Effector memory CD8-positive, alpha-beta T cell (primary cell): ENCODE results near the gene EME2.
"Not testable (repeated sequence)": the region's sequence is repeated elsewhere in the genome, so short reads cannot be mapped to it uniquely, and the experiment has no call there.

ENCODE experiments used
- ATAC-seq: fragments of 150-1000 bp; cut with Tn5 transposase; replicated peaks from 2 replicates; pipeline ENCODE4 v1.10.0; 2021; ENCODE audit warnings: mild to moderate bottlenecking, moderate library complexity
- DNase-seq, 3 experiments: peaks; one replicate each; pipeline ENCODE4 v3.0.0; 2021
- H3K27ac Mint-ChIP-seq, 2 donors: one replicate each; pipeline ENCODE4 v1.8.0; 2022; ENCODE audit warnings: mild to moderate bottlenecking in 2 of 2, mixed read lengths in 2 of 2, moderate library complexity in 2 of 2
- H3K27me3 Mint-ChIP-seq, 2 donors: one replicate each; pipeline ENCODE4 v1.8.0; 2022; ENCODE audit warnings: mixed read lengths in 2 of 2
- H3K36me3 Mint-ChIP-seq: one replicate; pipeline ENCODE4 v1.8.0; 2022; ENCODE audit warnings: mild to moderate bottlenecking, moderate library complexity, mixed read lengths; ENCODE audit not compliant: insufficient read depth
- H3K4me1 Mint-ChIP-seq, 2 donors: one replicate each; pipeline ENCODE4 v1.8.0; 2022; ENCODE audit warnings: low read depth in 2 of 2, mixed read lengths in 2 of 2
- H3K4me3 Mint-ChIP-seq, 2 donors: one replicate each; pipeline ENCODE4 v1.8.0; 2022; ENCODE audit warnings: mild to moderate bottlenecking in 2 of 2, mixed read lengths in 2 of 2, moderate library complexity in 2 of 2
- H3K9me3 Mint-ChIP-seq, 2 donors: one replicate each; pipeline ENCODE4 v1.8.0; 2022; ENCODE audit warnings: mixed read lengths in 2 of 2
- total RNA-seq, 9 experiments: gene quantifications; one replicate each; lab custom pipeline; 2026; lab: John Stamatoyannopoulos, UW

Gene EME2, protein sequence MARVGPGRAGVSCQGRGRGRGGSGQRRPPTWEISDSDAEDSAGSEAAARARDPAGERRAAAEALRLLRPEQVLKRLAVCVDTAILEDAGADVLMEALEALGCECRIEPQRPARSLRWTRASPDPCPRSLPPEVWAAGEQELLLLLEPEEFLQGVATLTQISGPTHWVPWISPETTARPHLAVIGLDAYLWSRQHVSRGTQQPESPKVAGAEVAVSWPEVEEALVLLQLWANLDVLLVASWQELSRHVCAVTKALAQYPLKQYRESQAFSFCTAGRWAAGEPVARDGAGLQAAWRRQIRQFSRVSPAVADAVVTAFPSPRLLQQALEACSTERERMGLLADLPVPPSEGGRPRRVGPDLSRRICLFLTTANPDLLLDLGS
- 33.6 to 65.7 (median 59.4) reads per million in 9 experiments for total RNA-seq

DNA sequence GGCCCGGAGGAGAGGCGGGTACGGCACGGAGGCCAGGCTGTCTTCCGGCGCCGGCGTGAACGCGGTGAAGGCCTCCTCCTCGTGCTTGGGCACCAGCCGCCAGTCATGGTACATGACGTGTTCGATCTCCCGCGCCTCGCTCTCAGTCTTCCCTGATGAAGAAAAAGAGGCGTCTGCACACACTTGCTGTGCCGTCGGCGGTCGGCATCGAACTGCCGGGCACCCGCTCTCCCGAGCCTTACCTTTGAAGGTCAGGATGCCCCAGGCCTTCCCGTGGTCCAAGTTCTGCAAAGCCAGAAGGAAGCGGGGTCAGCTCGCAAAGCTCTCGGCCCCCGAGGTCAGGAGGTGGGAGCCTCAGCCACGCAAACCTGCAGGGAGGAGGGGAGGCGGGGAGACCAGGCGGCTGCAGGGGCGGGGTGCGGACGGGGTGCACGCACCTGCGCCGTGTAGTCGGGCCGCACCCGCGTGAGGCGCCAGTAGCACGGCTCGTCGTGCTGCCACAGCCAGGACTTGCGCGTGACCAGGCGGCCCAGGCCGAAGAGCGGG is at the start of gene EME2:
Gene EME2 (plus strand): TSS at position 449 of the 546 bp plus-strand sequence. CDS start 418 bp downstream, outside the sequence.
- H3K27me3 Mint-ChIP-seq = no peaks in the 10 kb centered on the region
- peak; percentile 23 for ATAC-seq
- peak within 1 kb of the TSS; percentile 82 to 94 for H3K27ac Mint-ChIP-seq

DNA sequence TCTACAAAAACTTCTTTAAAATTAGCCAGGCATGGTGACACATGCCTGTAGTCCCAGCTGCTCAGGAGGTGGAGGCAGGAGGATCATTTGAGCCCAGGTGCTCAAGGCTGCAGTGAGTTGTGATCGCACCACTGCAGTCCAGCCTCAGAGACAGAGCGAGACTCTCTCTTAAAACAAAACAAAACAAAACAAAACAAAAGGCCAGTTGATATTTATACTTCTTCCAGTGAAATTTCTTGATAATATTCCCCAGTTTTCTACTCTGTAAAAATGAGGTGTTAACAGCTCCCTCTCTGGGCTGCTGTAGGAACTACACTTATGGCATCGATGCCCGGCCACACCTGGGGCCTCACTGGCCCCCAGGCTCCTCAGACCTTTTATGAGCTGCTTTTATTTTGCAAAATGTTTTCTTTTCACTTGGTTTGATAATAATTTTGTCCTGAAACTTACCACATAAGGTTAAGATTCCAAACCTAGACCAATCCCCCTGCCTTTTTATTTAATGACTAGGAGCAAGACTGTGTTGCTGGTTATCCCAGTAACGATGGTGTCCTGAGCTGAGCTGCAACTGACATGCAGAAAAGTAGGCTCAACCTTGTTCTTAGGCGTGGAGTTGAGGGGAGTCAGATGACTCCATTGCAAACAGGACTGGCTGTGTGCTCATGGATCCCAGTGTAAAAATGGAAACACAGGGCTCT is 49.0 kb upstream of the EME2 start:
- Mint-ChIP-seq H3K27me3 (no peaks in the 10 kb centered on the region), H3K36me3 (peaks cover 47% of the 10 kb centered on the region), H3K4me1 (peaks cover 27 to 38% of the 10 kb centered on the region in 2 donors), H3K4me3 (peak overlapping the region; percentile 47 to 60), H3K27ac (peak overlapping the region; percentile 39 to 89), H3K9me3 (no peaks in the 10 kb centered on the region)
- peak; percentile 27 for ATAC-seq
- peak; percentile 35 to 53 (median 46) for DNase-seq

More for the DNA sequence above, at the start of gene EME2:
- peak within 1 kb of the TSS; percentile 95 to 97 for H3K4me3 Mint-ChIP-seq
- H3K4me1 Mint-ChIP-seq = peaks cover 16% of the 10 kb centered on the region in 2 donors
- peak; percentile 32 to 41 (median 33) for DNase-seq
- H3K9me3 Mint-ChIP-seq = no peaks in the 10 kb centered on the region
- peaks cover 58% of the 10 kb centered on the region for H3K36me3 Mint-ChIP-seq

DNA sequence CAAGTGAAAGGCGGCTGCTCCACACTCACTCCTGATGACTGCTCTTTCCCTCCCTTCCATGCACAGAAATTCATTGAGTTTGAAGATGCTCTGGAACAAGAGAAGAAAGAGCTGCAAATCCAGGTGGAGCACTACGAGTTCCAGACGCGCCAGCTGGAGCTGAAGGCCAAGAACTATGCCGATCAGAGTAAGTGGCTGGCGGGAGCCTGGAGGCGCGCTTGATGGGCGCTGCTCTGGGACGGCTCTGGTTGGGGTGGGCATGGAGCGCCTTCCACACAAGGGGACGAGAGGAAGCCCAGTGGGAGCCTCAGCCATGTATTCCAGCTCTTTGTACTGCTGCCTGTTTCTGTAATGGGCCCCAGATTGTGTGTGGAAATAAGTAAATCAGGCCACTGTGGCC is 48.1 kb upstream of the EME2 start:
- peaks cover 23 to 29% of the 10 kb centered on the region in 2 donors for H3K4me1 Mint-ChIP-seq

DNA sequence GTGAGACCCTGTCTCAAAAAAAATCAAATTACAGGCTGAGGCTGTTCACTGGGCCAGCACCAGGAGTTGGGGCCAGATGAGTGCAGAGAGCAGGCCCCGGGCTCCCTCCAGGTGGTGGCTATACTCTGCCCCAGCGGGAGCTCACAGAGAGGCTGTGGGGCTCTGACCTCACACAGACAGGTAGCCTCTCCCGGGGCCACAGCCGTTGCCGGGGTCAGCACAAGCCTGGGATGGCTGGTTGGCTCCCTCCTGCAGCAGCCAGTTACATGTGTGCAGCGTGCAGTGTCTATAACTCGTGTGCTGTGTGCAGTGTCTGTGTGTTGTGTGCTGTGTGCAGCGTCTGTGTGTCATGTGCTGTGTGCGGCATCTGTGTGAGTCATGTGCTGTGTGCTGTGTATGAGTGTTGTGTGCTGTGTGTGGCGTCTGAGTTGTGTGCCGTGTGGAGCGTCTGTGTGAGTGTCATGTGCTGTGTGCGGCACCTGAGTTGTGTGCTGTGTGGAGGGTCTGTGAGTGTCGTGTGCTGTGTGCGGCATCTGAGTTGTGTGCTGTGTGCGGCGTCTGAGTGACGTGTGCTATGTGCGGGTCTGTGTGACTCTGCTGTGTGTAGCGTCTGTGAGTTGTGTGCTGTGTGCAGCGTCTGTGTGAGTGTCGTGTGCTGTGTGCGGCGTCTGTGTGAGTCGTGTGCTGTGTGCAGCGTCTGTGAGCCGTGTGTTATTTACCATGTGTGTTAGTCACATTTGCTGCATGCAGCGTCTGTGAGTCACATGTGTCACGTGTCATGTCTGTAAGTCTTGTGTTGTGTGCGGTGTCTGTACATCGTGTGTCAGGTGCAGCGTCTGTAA is 45.7 kb upstream of the EME2 start:
- peak overlapping the region; percentile 22 to 30 for H3K27ac Mint-ChIP-seq

More for the DNA sequence above, 48.1 kb upstream of the EME2 start:
- DNase-seq = no peak
- Mint-ChIP-seq H3K4me3 (no peak overlapping the region), H3K27ac (no peak overlapping the region), H3K27me3 (no peaks in the 10 kb centered on the region), H3K36me3 (peaks cover 54% of the 10 kb centered on the region), H3K9me3 (no peaks in the 10 kb centered on the region)
- no peak for ATAC-seq

DNA sequence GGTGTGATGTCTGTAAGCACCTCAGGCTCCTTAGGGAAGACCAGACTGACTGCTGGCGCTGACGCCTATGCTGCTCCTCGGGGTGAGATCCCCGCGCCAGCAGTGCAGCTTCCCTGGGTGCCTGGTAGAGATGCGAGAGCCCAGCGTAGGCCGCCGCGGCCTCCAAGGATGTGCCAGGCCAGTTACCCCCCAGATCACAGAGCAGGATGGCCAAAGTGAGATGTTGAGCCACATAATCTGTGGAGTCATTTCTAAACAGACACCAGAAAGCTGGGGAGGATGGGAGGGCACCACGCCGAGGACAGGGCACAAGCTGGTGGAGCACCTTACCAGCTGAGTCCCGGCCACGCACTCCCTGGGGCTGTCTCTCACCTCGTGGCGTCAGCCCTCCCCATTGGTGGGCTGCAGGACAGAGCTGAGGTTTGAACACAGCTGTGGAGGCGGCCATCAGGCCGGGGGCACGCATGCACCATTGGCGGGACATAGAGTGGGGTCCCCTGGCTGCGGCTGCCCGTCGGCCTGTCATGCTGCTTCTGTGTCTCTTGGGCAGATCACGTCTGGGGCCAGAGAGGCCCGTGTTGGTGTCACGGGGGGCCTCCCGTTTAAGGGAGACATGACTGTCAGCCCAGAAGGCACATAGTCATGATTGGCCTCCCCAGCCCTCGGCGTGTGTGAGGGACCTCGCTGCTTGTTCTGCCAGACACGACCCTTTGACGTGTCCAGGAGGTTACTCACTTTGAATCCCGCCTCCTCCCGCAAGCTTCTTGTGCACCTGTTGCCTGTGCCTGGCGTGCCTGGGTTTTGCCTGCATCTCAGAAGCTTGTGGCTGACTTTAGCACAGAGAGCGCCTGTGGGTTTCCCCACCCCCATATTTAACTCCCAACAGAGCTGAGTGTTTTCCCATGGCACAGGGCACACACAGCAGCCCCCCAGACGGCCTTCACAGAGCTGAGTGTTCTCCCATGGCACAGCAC is 44.7 kb upstream of the EME2 start:
- Mint-ChIP-seq H3K36me3 (peaks cover 65% of the 10 kb centered on the region), H3K4me3 (no peak overlapping the region), H3K9me3 (no peaks in the 10 kb centered on the region), H3K4me1 (peaks cover 14% of the 10 kb centered on the region in 2 donors), H3K27me3 (no peaks in the 10 kb centered on the region), H3K27ac (no peak overlapping the region)
- ATAC-seq = no peak
- DNase-seq = no peak

More for the DNA sequence above, 45.7 kb upstream of the EME2 start:
- Mint-ChIP-seq H3K4me1 (peaks cover 19 to 20% of the 10 kb centered on the region in 2 donors), H3K9me3 (no peaks in the 10 kb centered on the region), H3K4me3 (no peak overlapping the region), H3K27me3 (no peaks in the 10 kb centered on the region), H3K36me3 (peaks cover 60% of the 10 kb centered on the region)
- DNase-seq = no peak
- ATAC-seq = no peak

DNA sequence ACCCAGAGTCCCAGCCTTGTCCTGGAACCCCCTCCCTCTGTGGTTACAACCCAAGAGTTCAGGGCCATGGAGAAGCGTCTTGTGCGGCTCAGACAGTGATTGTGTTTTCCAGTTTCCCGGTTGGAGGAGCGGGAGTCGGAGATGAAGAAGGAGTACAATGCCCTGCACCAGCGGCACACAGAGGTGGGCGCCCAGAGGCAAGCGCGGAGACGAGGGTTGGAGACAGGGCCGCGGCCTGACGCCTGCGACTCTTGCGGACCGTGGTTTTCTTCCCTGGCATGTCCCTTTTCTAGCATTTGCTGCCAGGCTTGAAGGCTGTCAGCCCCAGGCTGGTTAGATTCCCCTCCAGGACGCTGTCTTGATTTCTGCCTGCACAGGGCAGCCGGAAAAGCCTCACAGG is 43.6 kb upstream of the EME2 start:
- H3K9me3 Mint-ChIP-seq = no peaks in the 10 kb centered on the region
- peaks cover 6% of the 10 kb centered on the region in 2 donors for H3K4me1 Mint-ChIP-seq
- H3K4me3 Mint-ChIP-seq = no peak overlapping the region
- H3K27ac Mint-ChIP-seq = no peak overlapping the region
- DNase-seq = no peak
- H3K27me3 Mint-ChIP-seq = no peaks in the 10 kb centered on the region
- ATAC-seq = no peak
- peaks cover 70% of the 10 kb centered on the region for H3K36me3 Mint-ChIP-seq

DNA sequence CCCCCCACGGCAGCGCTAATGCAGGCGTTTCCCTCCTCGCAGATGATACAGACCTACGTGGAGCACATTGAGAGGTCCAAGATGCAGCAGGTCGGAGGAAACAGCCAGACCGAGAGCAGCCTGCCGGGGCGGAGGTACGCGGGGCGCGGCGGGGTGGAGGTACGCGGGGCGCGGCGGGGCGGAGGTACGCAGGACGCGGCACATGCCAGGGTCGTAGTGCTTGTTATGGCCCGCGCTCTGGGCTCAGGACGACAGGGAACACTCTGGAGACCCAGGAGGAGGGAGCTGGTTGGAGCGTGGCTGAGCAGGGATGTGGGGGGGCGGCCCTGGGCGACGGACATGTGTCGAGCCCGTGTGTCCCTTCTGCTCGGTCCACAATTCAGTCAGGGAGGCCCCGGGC is 43.2 kb upstream of the EME2 start:
- H3K27me3 Mint-ChIP-seq = no peaks in the 10 kb centered on the region

DNA sequence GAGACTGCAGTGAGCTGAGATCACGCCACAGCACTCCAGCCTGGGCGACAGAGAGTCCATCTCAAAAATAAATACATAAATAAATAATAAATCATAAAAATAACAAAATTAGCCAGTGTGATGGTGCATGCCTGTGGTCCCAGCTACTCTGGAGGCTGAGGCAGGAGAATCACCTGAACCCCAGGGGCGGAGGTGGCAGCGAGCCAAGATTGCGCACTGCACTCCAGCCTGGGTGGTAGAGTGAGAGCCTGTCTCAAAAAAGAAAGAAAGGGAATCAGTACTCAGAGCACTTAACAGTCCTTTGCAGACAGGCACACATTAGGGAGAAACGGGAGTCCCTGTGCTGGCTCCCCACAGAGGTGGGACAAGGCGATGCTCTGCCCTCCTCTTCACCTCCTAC is 41.5 kb upstream of the EME2 start:
- Mint-ChIP-seq H3K9me3 (no peaks in the 10 kb centered on the region), H3K27ac (no peak overlapping the region)

More for the DNA sequence above, 43.2 kb upstream of the EME2 start:
- Mint-ChIP-seq H3K27ac (no peak overlapping the region), H3K4me1 (peaks cover 6% of the 10 kb centered on the region in 2 donors), H3K36me3 (peaks cover 70% of the 10 kb centered on the region), H3K9me3 (no peaks in the 10 kb centered on the region), H3K4me3 (no peak overlapping the region)
- DNase-seq = no peak
- ATAC-seq = no peak

DNA sequence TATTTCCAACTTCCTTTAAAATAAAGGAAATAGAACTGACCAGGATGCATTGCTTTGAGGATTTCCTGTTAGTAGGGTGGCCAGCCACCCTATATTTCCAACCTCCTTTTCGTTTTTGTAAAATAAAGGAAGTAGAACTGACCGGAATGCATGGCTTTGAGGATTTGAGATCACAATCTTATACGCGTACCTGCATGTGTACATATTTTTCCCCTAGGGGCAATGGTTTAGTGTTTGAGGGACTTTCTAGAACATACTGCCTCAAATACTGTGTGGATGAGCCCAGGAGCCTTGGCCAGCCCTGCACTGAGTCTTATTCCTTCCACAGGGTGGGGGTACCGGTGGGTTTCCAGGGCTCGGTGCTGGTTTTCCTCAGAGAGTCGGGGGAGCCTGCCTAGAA is 41.0 kb upstream of the EME2 start:
- Mint-ChIP-seq H3K4me1 (peaks cover 6% of the 10 kb centered on the region in 2 donors), H3K36me3 (peaks cover 57% of the 10 kb centered on the region), H3K27ac (no peak overlapping the region), H3K4me3 (no peak overlapping the region), H3K9me3 (no peaks in the 10 kb centered on the region), H3K27me3 (no peaks in the 10 kb centered on the region)
- no peak for DNase-seq
- no peak for ATAC-seq

More for the DNA sequence above, 41.5 kb upstream of the EME2 start:
- Mint-ChIP-seq H3K4me3 (no peak overlapping the region), H3K4me1 (peaks cover 6% of the 10 kb centered on the region in 2 donors), H3K36me3 (peaks cover 61% of the 10 kb centered on the region), H3K27me3 (no peaks in the 10 kb centered on the region)
- DNase-seq (no peak), ATAC-seq (no peak)

DNA sequence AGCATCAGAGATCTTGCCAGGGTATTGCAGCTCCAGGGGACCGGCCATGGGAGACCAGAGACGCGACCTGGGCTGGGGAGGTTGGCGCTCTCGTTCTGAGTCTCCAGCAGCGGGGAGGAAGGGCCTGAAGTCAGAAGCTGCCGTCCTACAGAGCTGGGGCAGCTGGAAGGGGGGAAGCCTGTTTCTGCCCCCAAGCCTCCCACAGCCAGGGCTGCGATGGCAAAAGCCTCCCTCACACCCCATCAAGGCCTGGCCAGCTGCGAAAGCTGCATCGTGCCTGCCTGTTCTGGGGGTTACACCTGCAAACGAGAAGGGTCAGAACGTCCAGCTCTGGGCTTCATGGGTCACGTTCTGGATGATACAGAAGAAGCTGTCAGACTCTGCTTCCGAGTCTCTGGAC is 40.5 kb upstream of the EME2 start:
- H3K4me1 Mint-ChIP-seq = peaks cover 2 to 3% of the 10 kb centered on the region in 2 donors
- no peak for DNase-seq
- peaks cover 53% of the 10 kb centered on the region for H3K36me3 Mint-ChIP-seq
- no peak overlapping the region for H3K4me3 Mint-ChIP-seq
- no peak for ATAC-seq
- H3K27ac Mint-ChIP-seq = no peak overlapping the region
- no peaks in the 10 kb centered on the region for H3K27me3 Mint-ChIP-seq
- H3K9me3 Mint-ChIP-seq = no peaks in the 10 kb centered on the region

DNA sequence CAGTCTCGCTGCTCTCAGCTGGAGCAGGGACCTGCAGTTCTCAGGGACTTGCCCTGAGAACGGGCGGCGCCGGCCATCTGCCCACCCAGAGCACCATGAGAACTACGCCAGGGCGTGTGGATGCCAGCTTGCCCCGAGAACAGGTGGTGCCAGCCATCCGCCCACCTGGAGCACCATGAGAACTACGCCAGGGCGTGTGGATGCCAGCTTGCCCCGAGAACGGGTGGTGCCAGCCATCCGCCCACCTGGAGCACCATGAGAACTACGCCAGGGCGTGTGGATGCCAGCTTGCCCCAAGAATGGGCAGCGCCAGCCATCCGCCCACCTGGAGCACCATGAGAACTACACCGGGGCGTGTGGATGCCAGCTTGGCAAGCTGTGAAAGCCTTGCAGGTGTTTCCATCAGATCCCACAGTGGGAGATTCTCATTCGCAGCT is 40.0 kb upstream of the EME2 start:
- H3K9me3 Mint-ChIP-seq, H3K4me1 Mint-ChIP-seq, ATAC-seq, H3K4me3 Mint-ChIP-seq, H3K27ac Mint-ChIP-seq, DNase-seq, H3K27me3 Mint-ChIP-seq: not testable (repeated sequence)
- peaks cover 48% of the 10 kb centered on the region for H3K36me3 Mint-ChIP-seq

DNA sequence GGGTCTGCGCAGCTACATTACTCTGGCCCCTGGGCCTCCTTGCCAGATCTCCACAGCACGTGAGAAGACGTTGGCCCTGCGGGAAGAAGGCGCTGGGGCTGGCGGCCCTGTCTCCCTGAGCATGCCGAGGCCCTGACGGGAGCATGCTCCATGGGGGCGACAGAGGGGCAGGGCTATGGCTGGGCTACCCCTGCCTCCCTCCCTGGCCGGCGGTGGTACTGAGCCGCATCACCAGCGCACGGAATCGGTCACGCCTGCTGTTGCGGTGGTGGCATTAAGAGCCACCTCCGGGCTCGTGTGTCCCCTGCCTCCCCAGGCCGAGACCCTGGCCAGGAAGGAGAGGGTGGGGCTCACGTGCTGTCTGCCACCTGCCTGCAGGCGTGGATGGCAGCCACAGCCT is 38.5 kb upstream of the EME2 start:
- H3K4me3 Mint-ChIP-seq = no peak overlapping the region
- H3K36me3 Mint-ChIP-seq = peaks cover 40% of the 10 kb centered on the region
- no peaks in the 10 kb centered on the region for H3K27me3 Mint-ChIP-seq
- H3K9me3 Mint-ChIP-seq = no peaks in the 10 kb centered on the region
- DNase-seq (no peak), ATAC-seq (no peak)
- no peaks in the 10 kb centered on the region for H3K4me1 Mint-ChIP-seq
- no peak overlapping the region for H3K27ac Mint-ChIP-seq
